ENCODE data around the gene MEI1.
"Not testable (repeated sequence)": the region's sequence is repeated elsewhere in the genome, so short reads cannot be mapped to it uniquely, and the experiment has no call there.

MEI1 gene

DNA sequence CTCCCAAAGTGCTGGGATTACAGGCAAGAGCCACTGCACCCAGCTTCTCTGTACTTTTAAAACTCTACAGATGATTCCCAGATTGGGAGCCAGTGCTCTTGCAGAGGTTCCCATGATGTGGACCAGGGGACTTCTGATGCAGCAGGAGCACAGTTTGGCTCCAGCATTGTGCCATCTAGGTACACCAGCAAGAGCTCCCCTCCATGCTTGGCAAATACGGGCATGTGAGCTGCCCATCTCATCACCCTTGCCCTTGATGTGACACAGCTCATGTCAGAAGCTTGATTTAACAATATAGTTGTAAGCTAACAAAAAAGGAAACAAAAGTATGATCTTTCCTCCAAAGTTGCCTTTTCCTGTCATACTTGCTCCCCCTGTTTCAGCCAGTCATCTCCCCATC, 39.4 kb upstream of the MEI1 start:
- DNase-seq (ENCODE audit: low spot score), result no peak
- TF ChIP-seq, protein P1, sequence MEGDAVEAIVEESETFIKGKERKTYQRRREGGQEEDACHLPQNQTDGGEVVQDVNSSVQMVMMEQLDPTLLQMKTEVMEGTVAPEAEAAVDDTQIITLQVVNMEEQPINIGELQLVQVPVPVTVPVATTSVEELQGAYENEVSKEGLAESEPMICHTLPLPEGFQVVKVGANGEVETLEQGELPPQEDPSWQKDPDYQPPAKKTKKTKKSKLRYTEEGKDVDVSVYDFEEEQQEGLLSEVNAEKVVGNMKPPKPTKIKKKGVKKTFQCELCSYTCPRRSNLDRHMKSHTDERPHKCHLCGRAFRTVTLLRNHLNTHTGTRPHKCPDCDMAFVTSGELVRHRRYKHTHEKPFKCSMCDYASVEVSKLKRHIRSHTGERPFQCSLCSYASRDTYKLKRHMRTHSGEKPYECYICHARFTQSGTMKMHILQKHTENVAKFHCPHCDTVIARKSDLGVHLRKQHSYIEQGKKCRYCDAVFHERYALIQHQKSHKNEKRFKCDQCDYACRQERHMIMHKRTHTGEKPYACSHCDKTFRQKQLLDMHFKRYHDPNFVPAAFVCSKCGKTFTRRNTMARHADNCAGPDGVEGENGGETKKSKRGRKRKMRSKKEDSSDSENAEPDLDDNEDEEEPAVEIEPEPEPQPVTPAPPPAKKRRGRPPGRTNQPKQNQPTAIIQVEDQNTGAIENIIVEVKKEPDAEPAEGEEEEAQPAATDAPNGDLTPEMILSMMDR (IDR thresholded peaks at IDR 0.05; ENCODE audit: extremely low read depth, missing control alignments), result no peak

DNA sequence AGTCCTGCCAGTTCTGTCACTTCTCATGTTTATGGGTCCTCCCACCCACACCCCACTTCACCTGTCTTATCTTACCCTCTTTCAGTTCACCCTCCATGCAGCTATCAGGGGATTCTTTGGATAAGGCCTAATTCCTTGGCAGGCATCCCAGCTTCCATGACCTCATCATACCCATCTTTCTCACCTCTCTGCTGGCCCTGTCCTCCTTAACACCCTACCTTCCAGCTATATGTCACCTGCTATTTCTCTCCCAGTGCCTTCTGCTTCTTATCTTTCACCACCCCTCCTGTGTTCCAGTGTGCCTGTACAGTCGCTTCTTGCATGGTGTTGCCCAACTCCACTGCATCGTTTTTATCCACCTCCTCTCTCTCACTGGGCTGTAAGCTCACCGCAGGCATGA, 38.9 kb upstream of the MEI1 start:
- TF ChIP-seq, protein P1 (IDR thresholded peaks at IDR 0.05; ENCODE audit: extremely low read depth, missing control alignments), result no peak
- DNase-seq (ENCODE audit: low spot score), result no peak

DNA sequence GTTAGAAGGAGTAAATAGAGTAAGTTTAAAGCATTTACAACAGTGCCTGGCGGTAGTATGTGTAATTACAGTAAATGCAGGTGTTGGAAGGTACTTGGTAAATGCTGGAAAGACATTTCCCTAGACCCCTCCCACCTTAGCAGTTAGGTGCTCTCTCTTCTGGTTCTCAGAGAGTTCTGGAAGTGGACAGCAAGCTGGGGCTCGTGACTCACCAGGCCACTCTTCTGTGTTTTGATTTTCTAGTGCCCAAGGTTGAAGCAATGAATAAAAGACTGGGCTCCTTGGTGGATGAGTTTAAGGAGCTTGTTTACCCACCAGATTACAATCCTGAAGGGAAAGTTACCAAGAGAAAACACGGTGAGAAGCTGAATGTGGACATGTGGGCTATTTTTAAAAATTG, 38.2 kb upstream of the MEI1 start:
- no peak for DNase-seq (ENCODE audit: low spot score)
- TF ChIP-seq, protein P1 (IDR thresholded peaks at IDR 0.05; ENCODE audit: extremely low read depth, missing control alignments), result no peak

DNA sequence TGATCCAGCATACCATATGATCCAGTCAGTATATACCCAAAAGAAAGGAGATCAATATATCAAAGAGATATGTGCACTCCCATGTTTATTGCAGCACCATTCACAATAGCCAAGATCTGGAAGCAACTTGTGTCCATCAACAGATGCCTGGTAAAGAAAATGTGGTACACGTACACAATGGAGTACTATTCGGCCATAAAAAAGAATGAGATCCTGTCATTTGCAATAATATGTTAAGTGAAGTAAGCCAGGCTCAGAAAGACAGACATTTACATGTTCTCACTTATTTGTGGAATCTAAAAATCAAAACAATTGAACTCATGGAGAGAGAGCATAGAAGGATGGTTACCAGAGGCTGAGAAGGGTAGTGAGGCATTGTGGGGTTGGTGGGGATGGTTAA, 37.6 kb upstream of the MEI1 start:
- TF ChIP-seq, protein P1 (IDR thresholded peaks at IDR 0.05; ENCODE audit: extremely low read depth, missing control alignments), result no peak
- no peak for DNase-seq (ENCODE audit: low spot score)

DNA sequence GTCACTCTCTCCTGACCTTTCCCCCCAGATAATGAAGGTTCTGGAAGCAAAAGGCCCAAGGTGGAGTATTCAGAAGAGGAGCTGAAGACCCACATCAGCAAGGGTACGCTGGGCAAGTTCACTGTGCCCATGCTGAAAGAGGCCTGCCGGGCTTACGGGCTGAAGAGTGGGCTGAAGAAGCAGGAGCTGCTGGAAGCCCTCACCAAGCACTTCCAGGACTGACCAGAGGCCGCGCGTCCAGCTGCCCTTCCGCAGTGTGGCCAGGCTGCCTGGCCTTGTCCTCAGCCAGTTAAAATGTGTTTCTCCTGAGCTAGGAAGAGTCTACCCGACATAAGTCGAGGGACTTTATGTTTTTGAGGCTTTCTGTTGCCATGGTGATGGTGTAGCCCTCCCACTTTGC, 35.7 kb upstream of the MEI1 start:
- not testable (repeated sequence) for DNase-seq (ENCODE audit: low spot score)

DNA sequence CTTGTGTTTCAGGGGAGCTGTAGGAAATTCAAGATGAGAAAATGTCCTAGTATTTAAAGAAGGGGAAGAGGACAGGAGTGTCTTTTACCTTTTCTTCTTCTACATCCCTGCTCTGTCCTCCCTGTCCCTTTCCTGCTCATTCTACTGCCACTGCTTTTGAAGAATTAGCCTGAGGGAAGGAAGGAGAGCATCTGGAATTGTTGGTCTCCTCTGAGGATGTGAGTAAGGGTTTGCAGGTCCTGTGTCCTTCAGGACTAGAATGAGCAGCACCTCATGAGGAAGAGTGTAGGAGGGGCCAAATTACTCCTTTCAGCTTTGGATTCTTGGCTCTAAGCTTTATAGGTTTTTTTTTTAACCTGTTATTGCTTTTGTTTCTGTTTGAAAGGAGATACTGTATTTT, 34.8 kb upstream of the MEI1 start:
- DNase-seq (ENCODE audit: low spot score), result no peak
- TF ChIP-seq, protein P1 (IDR thresholded peaks at IDR 0.05; ENCODE audit: extremely low read depth, missing control alignments), result no peak

DNA sequence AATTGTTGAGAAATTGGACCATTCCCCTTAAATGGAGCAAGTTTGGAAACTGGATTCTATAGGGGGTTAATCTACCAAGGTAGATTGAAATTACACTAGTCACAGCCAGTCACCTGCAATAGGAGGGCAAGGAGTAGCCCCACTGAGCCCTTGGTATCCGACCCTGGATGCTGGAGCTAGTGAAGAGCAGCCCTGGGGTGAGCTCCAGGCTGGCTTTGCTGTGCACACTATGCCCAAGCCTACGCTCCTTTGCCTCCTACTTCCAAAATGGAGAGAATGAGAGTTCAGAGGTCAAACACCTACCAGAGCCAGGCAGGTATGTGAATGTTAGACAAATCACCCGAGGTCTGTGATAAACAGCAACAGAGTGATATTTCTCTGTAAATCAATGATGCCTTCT, 34.4 kb upstream of the MEI1 start:
- no peak for DNase-seq (ENCODE audit: low spot score)
- TF ChIP-seq, protein P1 (IDR thresholded peaks at IDR 0.05; ENCODE audit: extremely low read depth, missing control alignments), result no peak

DNA sequence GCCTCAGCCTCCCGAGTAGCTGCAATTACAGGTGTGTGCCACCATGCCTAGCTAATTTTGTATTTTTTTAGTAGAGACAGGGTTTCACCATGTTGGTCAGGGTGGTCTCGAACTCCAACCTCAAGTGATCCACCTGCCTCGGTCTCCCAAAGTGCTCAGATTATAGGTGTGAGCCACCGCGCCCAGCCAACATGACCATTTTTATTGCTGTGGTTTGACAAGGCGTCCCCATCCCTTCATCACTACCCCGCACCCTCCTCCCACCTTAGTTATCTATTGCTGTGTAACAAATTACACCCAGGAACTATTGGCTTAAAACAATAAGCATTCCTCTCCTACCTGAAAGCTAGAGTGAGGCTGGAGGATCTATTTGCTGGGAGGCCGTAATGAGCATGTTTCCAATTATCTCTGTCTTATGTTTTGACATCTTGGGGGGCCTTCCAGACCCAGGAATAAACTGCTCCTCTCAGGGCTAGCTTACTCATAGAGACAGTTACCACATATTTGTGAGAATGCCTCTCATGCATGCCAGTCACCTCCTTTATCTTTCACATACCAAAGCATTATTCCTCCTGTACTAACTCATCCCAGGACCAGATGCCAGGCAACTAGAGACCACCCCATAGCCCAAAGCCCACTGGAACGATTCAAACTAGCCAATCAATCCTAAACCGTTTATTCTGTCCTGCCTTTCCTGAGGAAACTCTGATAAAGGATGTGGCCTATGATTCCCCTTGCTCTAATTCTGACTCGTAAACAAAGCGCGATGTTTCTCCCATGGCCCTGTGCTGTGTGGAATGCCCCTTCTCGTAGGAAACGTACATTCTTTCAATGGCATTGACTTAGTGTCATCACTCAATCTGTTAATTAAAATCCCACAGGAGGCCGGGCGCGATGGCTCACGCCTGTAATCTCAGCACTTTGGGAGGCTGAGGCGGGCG, 30.1 kb upstream of the MEI1 start:
- no peak for DNase-seq (ENCODE audit: low spot score)
- TF ChIP-seq, protein P1 (IDR thresholded peaks at IDR 0.05; ENCODE audit: extremely low read depth, missing control alignments), result no peak

DNA sequence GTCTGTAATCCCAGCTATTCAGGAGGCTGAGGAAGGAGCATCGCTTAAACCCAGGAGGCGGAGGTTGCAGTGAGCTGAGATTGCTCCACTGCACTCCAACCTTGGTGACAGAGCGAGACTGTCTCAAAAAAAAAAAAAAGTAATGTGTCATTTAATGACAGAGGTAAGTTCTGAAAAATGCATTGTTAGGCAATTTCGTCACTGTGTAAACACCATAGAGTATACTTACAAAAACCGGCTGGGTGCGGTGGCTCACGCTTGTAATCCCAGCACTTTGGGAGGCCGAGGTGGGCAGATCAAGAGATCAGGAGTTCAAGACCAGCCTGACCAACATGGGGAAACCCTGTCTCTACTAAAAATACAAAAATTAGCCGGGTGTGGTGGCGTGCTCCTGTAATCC, 27.2 kb upstream of the MEI1 start:
- DNase-seq (ENCODE audit: low spot score), result not testable (repeated sequence)

Measured in GM20000 (cell line).